GM23338 (cell line): ENCODE measurements around the gene TPSB2. TPM values are rescaled to one million over a fixed set of nuclear protein-coding genes. Genes with fewer than 3 reads are reported as not detected.

ENCODE experiments used
- CREB1 ChIP-seq: fragments of 250-450 bp; sonication (Bioruptor Pico); IDR thresholded peaks from 2 replicates; pipeline ENCODE4 v1.5.0; 2020; ENCODE audit warnings: low read depth, mild to moderate bottlenecking, moderate library complexity
- REST ChIP-seq: IDR thresholded peaks from one replicate; pipeline ENCODE4 v1.6.1; 2018; ENCODE audit warnings: antibody characterized with exemption; ENCODE audit not compliant: unreplicated experiment
- STAT1 ChIP-seq: IDR thresholded peaks from one replicate; pipeline ENCODE4 v1.6.1; 2016; ENCODE audit warnings: antibody characterized with exemption; ENCODE audit not compliant: unreplicated experiment
- ZNF331 ChIP-seq: fragments of 250-450 bp; sonication (Bioruptor Pico); IDR thresholded peaks from 2 replicates; pipeline ENCODE4 v1.5.0; 2020; ENCODE audit warnings: low read depth, mild to moderate bottlenecking, moderate library complexity
- ZNF462 ChIP-seq: fragments of 250-450 bp; sonication (Bioruptor Pico); IDR thresholded peaks from 2 replicates; pipeline ENCODE4 v1.5.0; 2020; ENCODE audit warnings: mild to moderate bottlenecking, moderate library complexity
- polyA plus RNA-seq: library from polyadenylated mRNA; unstranded; fragments of >200 nt; fragmentation: Nextera tagmentation; extraction: Ambion mirVana; gene quantifications from 2 replicates; pipeline ENCODE4 v1.2.1, GENCODE V29; 2016
- total RNA-seq: library from RNA; depleted of rRNA; stranded (reverse); fragments of >200 nt; shearing (Covaris generic); gene quantifications from 2 replicates; pipeline ENCODE4 v1.2.3, GENCODE V29; 2014

The TPSB2 gene
- total and polyA plus RNA-seq, 2 experiments from 2014 or later = 0.23 TPM; not detected in 1

- TF ChIP-seq ZNF462 (CRISPR knock-in tag) (no peak), STAT1 (no peak), ZNF331 (no peak), CREB1 (no peak), REST (no peak)
Measured at GRCh38 chr16:1258906-1259759, 29.1 kb upstream of the TPSB2 start (continued).
